Esophagus mucosa (tissue), 1 donor: ENCODE measurements around the gene ERP27. TPM values are rescaled to one million over a fixed set of nuclear protein-coding genes. Genes with fewer than 3 reads are reported as not detected.

Experiments used
- ATAC-seq: fragments of 200-7000 bp; cut with Tn5 transposase; one replicate; pipeline ENCODE4 v1.9.1; 2020
- total RNA-seq: library from RNA; stranded (reverse); gene quantifications from one replicate; pipeline ENCODE4 v1.2.4, GENCODE V29; 2023
- donor health status: DM: yes; HTN: yes; CAD: no.

Gene ERP27
- 4.5 TPM for total RNA-seq

GRCh38 chr12:14938301-14938700 lies at the start of gene ERP27:
Gene ERP27, minus strand, starts transcription at chr12:14938537. Its CDS starts 29 bp downstream, at chr12:14938508.
- ATAC-seq = no peak

- ATAC-seq = no peak
Measured at GRCh38 chr12:14988035-14988434, 49.7 kb upstream of the ERP27 start.

GRCh38 chr12:14986449-14986848 lies 48.1 kb upstream of the ERP27 start:
- no peak for ATAC-seq

GRCh38 chr12:14984766-14985285 lies 46.5 kb upstream of the ERP27 start:
- no peak for ATAC-seq

GRCh38 chr12:14984036-14984435 lies 45.7 kb upstream of the ERP27 start:
- no peak for ATAC-seq

- no peak for ATAC-seq
Measured at GRCh38 chr12:14982991-14983390, 44.7 kb upstream of the ERP27 start.

- ATAC-seq = no peak
Measured at GRCh38 chr12:14982562-14982961, 44.2 kb upstream of the ERP27 start.

GRCh38 chr12:14981049-14981448 lies 42.7 kb upstream of the ERP27 start:
- no peak for ATAC-seq

GRCh38 chr12:14979468-14979867 lies 41.1 kb upstream of the ERP27 start:
- ATAC-seq = no peak

GRCh38 chr12:14976658-14977057 lies 38.3 kb upstream of the ERP27 start:
- no peak for ATAC-seq

GRCh38 chr12:14975457-14975856 lies 37.1 kb upstream of the ERP27 start:
- ATAC-seq = no peak

GRCh38 chr12:14974633-14975032 lies 36.3 kb upstream of the ERP27 start:
- ATAC-seq = no peak

- no peak for ATAC-seq
Measured at GRCh38 chr12:14972816-14973215, 34.5 kb upstream of the ERP27 start, which contains the start of gene PDE6H. Gene PDE6H, plus strand, starts transcription at chr12:14973042. Its CDS starts 4,971 bp downstream, at chr12:14978013.

- ATAC-seq = no peak
Measured at GRCh38 chr12:14970473-14970872, 32.1 kb upstream of the ERP27 start.

- ATAC-seq = no peak
Measured at GRCh38 chr12:14968478-14968877, 30.1 kb upstream of the ERP27 start.

GRCh38 chr12:14965221-14965620 lies 26.9 kb upstream of the ERP27 start:
- ATAC-seq = no peak

GRCh38 chr12:14964406-14964805 lies 26.1 kb upstream of the ERP27 start:
- ATAC-seq = no peak

GRCh38 chr12:14963520-14963919 lies 25.2 kb upstream of the ERP27 start:
- no peak for ATAC-seq

GRCh38 chr12:14962797-14963196 lies 24.5 kb upstream of the ERP27 start:
- no peak for ATAC-seq

- ATAC-seq = no peak
Measured at GRCh38 chr12:14962153-14962539, 23.8 kb upstream of the ERP27 start.

- peak; percentile 84 for ATAC-seq
Measured at GRCh38 chr12:14961466-14962152, 23.3 kb upstream of the ERP27 start, which contains the start of gene ARHGDIB. Gene ARHGDIB, minus strand, starts transcription at chr12:14961601. Its CDS starts 10,889 bp downstream, at chr12:14950712.

- ATAC-seq = peak; percentile 82
Measured at GRCh38 chr12:14960548-14961465, 22.5 kb upstream of the ERP27 start.

- ATAC-seq = no peak
Measured at GRCh38 chr12:14959916-14960496, 21.7 kb upstream of the ERP27 start.
